ENCODE results near the gene UBE2QL1.

Gene UBE2QL1

DNA sequence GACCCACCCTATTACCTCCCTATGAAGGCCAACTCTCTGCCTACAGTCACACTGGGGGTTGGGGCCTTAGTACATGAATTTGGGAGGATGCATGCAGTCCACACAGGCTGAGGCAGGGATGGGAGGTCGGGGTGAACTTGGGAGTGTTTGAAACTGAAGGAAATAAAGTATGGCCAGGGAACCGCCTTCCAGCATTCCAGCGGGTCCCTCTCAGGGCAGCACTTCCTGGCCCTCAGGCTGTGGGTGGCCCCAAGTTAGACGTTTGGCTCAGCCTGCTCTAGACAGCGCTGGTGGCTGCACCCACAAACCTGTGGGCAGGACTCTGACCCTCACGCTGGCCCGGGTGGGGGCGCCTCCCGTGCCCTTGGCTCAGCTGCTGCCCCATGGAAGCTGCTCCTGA lies 74.3 kb downstream of the UBE2QL1 start:
- no peak for DNase-seq (ENCODE audit: low read depth in 1 of 2, low spot score in 1 of 2)

- no peak for DNase-seq (ENCODE audit: low read depth in 1 of 2, low spot score in 1 of 2)
Observed at GRCh38 chr5:6525422-6525821, 76.8 kb downstream of the UBE2QL1 start.

DNA sequence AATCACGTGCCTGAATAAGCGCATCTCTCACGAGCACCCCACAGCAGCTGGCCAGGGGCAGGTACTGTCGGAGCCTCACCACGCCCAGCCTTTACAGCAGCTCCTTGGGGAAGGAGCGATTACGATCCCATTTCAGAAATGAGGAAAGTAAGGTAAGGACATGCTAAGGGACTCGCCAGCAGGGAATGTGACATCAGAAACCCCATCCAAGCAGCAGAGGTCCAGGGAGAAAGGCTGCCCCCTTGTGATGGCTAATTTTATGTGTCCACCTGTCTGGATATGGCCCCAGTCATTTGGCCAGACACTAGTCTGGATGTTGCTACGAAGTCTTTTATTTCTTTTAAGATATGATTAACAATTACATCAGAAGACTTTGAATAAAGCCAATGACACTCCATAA lies 77.3 kb downstream of the UBE2QL1 start:
- no peak for DNase-seq (ENCODE audit: low read depth in 1 of 2, low spot score in 1 of 2)

GRCh38 chr5:6527749-6528455 lies 79.2 kb downstream of the UBE2QL1 start:
- DNase-seq (ENCODE audit: low read depth in 1 of 2, low spot score in 1 of 2): no peak

DNA sequence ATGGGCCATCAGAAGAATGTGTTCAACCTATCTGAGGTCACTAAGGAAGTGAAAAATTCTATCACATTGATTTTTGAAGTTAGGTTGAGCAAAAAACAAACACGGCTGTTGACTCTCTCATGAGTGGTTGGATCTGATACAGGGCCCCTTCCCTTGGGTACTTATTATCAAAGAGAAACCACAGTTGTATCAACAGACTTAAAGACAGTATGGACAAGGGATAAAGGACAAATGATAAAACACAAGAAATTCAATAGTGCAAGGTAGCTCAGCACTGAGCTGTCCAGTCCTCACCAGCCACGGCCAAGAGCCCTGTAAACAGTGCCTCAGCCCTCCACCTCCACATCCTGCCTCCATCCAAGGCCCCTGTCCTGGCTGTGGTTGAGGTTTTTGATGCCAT lies 86.9 kb downstream of the UBE2QL1 start:
- DNase-seq (ENCODE audit: low read depth in 1 of 2, low spot score in 1 of 2): no peak

DNA sequence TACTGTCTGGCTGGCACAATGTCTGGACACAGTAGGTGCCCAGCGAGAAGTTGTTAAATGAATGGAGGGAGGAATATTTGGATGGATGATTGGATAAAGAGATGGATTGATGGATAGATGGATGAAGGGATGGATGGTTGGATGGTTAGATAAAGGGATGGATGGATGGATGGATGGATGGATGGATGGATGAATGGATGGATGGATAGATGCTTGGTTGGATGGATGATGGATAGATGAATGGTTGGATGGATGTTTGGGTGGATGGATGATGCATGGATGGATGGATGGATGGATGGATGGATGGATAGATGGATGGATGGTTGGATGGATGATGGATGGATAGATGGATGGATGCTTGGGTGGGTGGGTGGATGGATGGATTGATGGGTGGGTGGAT lies 90.4 kb downstream of the UBE2QL1 start:
- DNase-seq (ENCODE audit: low read depth in 1 of 2, low spot score in 1 of 2): no peak

DNA sequence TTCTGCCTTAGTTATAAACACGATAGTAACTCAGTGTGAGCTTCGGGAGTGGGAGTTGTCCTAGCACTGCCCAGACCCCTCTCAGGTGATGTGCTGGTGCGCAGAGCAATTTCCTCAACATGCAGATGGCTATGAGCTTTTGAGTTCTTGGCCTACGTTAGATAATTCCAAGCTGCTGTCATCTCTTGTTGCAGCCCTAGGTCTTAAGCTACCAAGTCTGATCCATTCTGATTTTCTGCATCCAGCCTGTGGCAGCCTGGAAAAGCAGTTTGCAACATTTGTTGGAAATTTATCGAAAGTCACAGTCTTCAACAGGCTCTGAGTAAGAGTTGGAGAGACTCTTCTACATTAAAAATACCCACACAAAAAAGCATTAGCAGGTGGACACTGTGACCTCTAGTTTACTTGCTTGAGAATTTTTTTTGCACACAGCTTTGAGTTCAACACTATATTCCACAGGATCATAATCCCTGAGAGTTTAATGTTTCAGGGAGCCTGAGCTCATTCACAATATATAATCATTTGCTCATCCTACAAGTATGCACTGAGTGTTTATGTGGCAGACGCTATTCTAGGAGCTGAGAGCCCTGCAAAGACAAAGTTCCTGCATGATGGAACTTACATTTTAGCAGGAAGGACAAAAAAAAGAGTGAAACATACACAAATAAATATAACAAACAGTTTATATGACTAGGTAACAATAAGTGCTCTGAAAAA lies 91.6 kb downstream of the UBE2QL1 start:
- no peak for DNase-seq (ENCODE audit: low read depth in 1 of 2, low spot score in 1 of 2)

GRCh38 chr5:6541256-6542013 lies 92.8 kb downstream of the UBE2QL1 start:
- no peak for DNase-seq (ENCODE audit: low read depth in 1 of 2, low spot score in 1 of 2)

DNA sequence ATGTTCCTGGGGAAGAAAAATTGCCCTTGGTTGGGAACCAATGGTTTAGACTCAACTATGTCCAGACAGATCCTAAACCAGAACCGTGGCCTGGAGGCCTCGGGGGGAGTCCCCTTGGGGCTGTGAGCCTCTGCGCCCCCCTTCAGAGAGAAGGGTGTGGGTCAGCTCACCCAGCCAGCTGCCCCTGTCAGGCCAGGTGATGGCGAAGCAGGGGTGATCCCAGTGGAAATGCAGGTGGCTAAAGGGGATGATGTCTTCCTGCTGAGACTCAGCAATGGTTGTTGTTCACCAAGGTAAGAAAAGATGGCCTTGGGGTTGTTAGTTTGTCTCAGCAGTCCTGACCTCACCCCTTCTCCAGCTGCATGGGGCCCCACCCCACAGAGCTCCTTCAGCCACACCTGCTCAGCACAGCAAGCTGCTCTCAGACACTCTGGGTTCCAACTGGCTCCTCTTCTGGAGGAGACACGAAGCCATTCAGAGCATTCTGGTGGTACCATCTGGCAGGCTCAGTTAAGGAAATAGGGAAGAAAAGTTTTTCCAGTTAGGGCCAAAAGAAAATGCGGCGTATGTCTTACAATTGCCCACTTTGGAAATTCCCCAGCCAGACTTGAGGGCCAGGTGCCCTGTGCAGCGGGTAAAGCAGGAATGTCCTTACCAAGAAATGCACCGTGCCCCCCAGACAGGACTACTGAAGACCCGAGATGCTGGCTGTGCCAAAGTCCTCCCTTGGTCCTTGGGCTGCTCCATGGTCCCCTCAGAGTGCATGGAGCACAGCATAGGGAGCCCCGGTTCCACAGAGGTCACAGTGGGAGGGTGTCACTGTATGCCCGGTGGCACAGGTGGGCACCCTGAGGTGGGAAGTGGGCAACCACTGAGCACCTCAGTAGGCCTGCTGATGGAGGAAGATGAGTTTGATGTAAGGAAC lies 94.0 kb downstream of the UBE2QL1 start:
- no peak for DNase-seq (ENCODE audit: low read depth in 1 of 2, low spot score in 1 of 2)

- DNase-seq (ENCODE audit: low read depth in 1 of 2, low spot score in 1 of 2): no peak
Observed at GRCh38 chr5:6543346-6543730, 94.7 kb downstream of the UBE2QL1 start.

- no peak for DNase-seq (ENCODE audit: low read depth in 1 of 2, low spot score in 1 of 2)
Observed at GRCh38 chr5:6543830-6544560, 95.3 kb downstream of the UBE2QL1 start.
